H1 (cell line): ENCODE data around the gene TNIP1. TPM values are rescaled to one million over a fixed set of nuclear protein-coding genes. Genes with fewer than 3 reads are reported as not detected.

Experiments used
- BCL11A ChIP-seq, 2 experiments: IDR thresholded peaks; one replicate each; pipeline ENCODE4 v1.6.1; 2011; ENCODE audit warnings: low read depth in 2 of 2, low read length in 2 of 2, mild to moderate bottlenecking in 2 of 2
- BRCA1 ChIP-seq: IDR thresholded peaks from 2 replicates; pipeline ENCODE4 v1.6.1; 2012; ENCODE audit warnings: low read depth, low read length, improper control_type of control experiment
- CEBPB ChIP-seq: IDR thresholded peaks from 2 replicates; pipeline ENCODE4 v1.6.1; 2012; ENCODE audit warnings: low read depth, low read length
- CHD7 ChIP-seq: fragments of 300-600 bp; sonication (generic); IDR thresholded peaks from 2 replicates; pipeline ENCODE4 v1.7.1; 2012; ENCODE audit warnings: low read length, moderate library complexity, mild to moderate bottlenecking, inconsistent platforms; ENCODE audit not compliant: insufficient replicate concordance
- EP300 ChIP-seq, 2 experiments: IDR thresholded peaks; 1 replicate in 1 of 2; 2 replicates in 1 of 2; pipeline ENCODE4 v1.6.1; 2011 to 2012; ENCODE audit warnings: low read depth in 2 of 2, low read length in 2 of 2, mild to moderate bottlenecking in 2 of 2, borderline replicate concordance in 1 of 2, inconsistent platforms in 1 of 2, moderate library complexity in 1 of 2
- KDM4A ChIP-seq: IDR thresholded peaks from one replicate; pipeline ENCODE4 v1.7.1; 2012; ENCODE audit warnings: low read depth, mild to moderate bottlenecking, moderate library complexity, low read length, inconsistent platforms; ENCODE audit not compliant: severe bottlenecking
- MAX ChIP-seq: IDR thresholded peaks from 2 replicates; pipeline ENCODE4 v1.6.1; 2012; ENCODE audit warnings: inconsistent platforms
- RBBP5 ChIP-seq: IDR thresholded peaks from 2 replicates; pipeline ENCODE4 v1.7.1; 2012; ENCODE audit warnings: low read depth, mild to moderate bottlenecking, inconsistent platforms, low read length, moderate library complexity, borderline replicate concordance
- YY1 ChIP-seq: IDR thresholded peaks from 2 replicates; pipeline ENCODE4 v1.6.1; 2011; ENCODE audit warnings: low read depth, mild to moderate bottlenecking, low read length
- polyA plus RNA-seq, 7 experiments: library from polyadenylated mRNA; depleted of rRNA in 3 of 7; stranded (reverse) in 5 of 7; unstranded in 2 of 7; fragments of >200 nt in 5 of 7; fragments of 200-250 nt in 2 of 7; gene quantifications; 1 replicate in 5 of 7; 2 replicates in 1 of 7; 4 replicates in 1 of 7; pipeline versions ENCODE4 v1.2.1 to v1.2.3, GENCODE V29; 2011 to 2013; ENCODE audit warnings: missing spikeins in 2 of 7, mixed read lengths in 2 of 7
- total RNA-seq: library from RNA; stranded (reverse); fragmentation: NEBNext Ultra II Directional; extraction: Animal tissue kit (Norgen Biotek cat#: 25700); gene quantifications from 2 replicates; pipeline ENCODE4 v1.2.1, GENCODE V29; 2021
- TF ChIP-seq, protein P1 (sequence below): IDR thresholded peaks from 2 replicates; pipeline ENCODE4 v1.6.1; 2012; ENCODE audit warnings: low read length, inconsistent platforms

TNIP1 gene
- total and polyA plus RNA-seq, 2 of the 8 experiments (the other 6 are each of a cell fraction or from before 2014, with no cell fraction given): 14.2 to 31.9 TPM

- TF ChIP-seq CHD7 (no peak), MAX (no peak), BRCA1 (no peak), CEBPB (no peak), KDM4A (no peak), EP300 (IDR thresholded peaks at IDR 0.05; ENCODE audit: borderline replicate concordance in 1 of 2, low read depth in 2 of 2, low read length in 2 of 2) (no peak), BCL11A (IDR thresholded peaks at IDR 0.05; ENCODE audit: low read depth in 2 of 2, low read length in 2 of 2) (no peak), YY1 (no peak), RBBP5 (no peak)
- TF ChIP-seq, protein P1, sequence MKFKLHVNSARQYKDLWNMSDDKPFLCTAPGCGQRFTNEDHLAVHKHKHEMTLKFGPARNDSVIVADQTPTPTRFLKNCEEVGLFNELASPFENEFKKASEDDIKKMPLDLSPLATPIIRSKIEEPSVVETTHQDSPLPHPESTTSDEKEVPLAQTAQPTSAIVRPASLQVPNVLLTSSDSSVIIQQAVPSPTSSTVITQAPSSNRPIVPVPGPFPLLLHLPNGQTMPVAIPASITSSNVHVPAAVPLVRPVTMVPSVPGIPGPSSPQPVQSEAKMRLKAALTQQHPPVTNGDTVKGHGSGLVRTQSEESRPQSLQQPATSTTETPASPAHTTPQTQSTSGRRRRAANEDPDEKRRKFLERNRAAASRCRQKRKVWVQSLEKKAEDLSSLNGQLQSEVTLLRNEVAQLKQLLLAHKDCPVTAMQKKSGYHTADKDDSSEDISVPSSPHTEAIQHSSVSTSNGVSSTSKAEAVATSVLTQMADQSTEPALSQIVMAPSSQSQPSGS: no peak
Observed at GRCh38 chr5:151128817-151129216, 48.0 kb upstream of the TNIP1 start (continued).
